T-cell (primary cell): ENCODE measurements around the gene TSHZ1. TPM values are rescaled to one million over a fixed set of nuclear protein-coding genes. Genes with fewer than 3 reads are reported as not detected.

Source experiments
- ATAC-seq, 4 experiments: fragments of 200-7000 bp in 3 of 4; fragments of 150-1000 bp in 1 of 4; cut with Tn5 transposase; replicated peaks in 1 of 4; 1 replicate in 3 of 4; 2 replicates in 1 of 4; pipeline ENCODE4 v1.10.0; 2021; ENCODE audit warnings: moderate library complexity in 3 of 4, mild to moderate bottlenecking in 2 of 4, moderate number of reproducible peaks in 1 of 4
- CTCF ChIA-PET, 2 donors: fragments of 300-600 bp; sonication (Branson Sonifier 250); formaldehyde crosslinking; loops; one replicate each; lab custom pipeline; 2022; ENCODE audit warnings: antibody characterized with exemption in 2 of 2; lab: Charles Lee
- POLR2A ChIA-PET, 2 donors: fragments of 300-600 bp; sonication (Branson Sonifier 250); formaldehyde crosslinking; loops; one replicate each; lab custom pipeline; 2022; ENCODE audit warnings: antibody characterized with exemption in 2 of 2; lab: Charles Lee
- DNase-seq, 35 experiments: peaks; one replicate each; pipeline versions ENCODE4 v3.0.0 to v3.0.0-alpha.2; 2013 to 2023
- H3K27ac ChIP-seq: one replicate; pipeline ENCODE4 v1.5.1; 2013; ENCODE audit warnings: low read length
- H3K27me3 ChIP-seq, 2 experiments: replicated peaks in 1 of 2; 1 replicate in 1 of 2; 2 replicates in 1 of 2; pipeline versions ENCODE4 v1.6.1 to v1.7.0; 2013; ENCODE audit warnings: low read length in 1 of 2, mixed read lengths in 1 of 2; ENCODE audit not compliant: control insufficient read depth in 2 of 2, insufficient read depth in 2 of 2; ENCODE audit errors: extremely low read depth in 1 of 2
- H3K36me3 ChIP-seq, 2 donors: 1 replicate in 1 of 2; 2 replicates in 1 of 2; pipeline versions ENCODE4 v1.6.1 to v1.7.0; 2013; ENCODE audit warnings: low read length in 1 of 2; ENCODE audit not compliant: control insufficient read depth in 2 of 2, insufficient read depth in 1 of 2; ENCODE audit errors: extremely low read depth in 1 of 2
- H3K4me1 ChIP-seq, 2 experiments: 1 replicate in 1 of 2; 2 replicates in 1 of 2; pipeline versions ENCODE4 v1.6.1 to v1.7.0; 2013; ENCODE audit warnings: low read length in 2 of 2, mixed read lengths in 1 of 2; ENCODE audit not compliant: insufficient read depth in 2 of 2, control insufficient read depth in 1 of 2; ENCODE audit errors: extremely low read depth in 1 of 2
- H3K4me3 ChIP-seq, 2 donors: 1 replicate in 1 of 2; 2 replicates in 1 of 2; pipeline versions ENCODE4 v1.5.1 to v1.7.0; 2013; ENCODE audit warnings: mild to moderate bottlenecking in 2 of 2, low read length in 1 of 2, moderate library complexity in 1 of 2; ENCODE audit not compliant: control insufficient read depth in 1 of 2; ENCODE audit errors: extremely low read depth in 1 of 2
- H3K9me3 ChIP-seq: 2 replicates; pipeline ENCODE4 v1.7.0; 2013
- H3K27ac Mint-ChIP-seq, 2 donors: one replicate each; pipeline ENCODE4 v1.8.0; 2020 to 2021; ENCODE audit warnings: mild to moderate bottlenecking in 2 of 2, mixed read lengths in 2 of 2
- H3K27me3 Mint-ChIP-seq, 2 donors: one replicate each; pipeline ENCODE4 v1.8.0; 2021 to 2022; ENCODE audit warnings: mixed read lengths in 2 of 2
- H3K36me3 Mint-ChIP-seq: one replicate; pipeline ENCODE4 v1.8.0; 2021; ENCODE audit warnings: mixed read lengths
- H3K4me1 Mint-ChIP-seq, 3 donors: one replicate each; pipeline ENCODE4 v1.8.0; 2020 to 2022; ENCODE audit warnings: mixed read lengths in 3 of 3, mild to moderate bottlenecking in 1 of 3
- H3K4me3 Mint-ChIP-seq, 3 donors: one replicate each; pipeline ENCODE4 v1.8.0; 2020 to 2022; ENCODE audit warnings: mild to moderate bottlenecking in 3 of 3, mixed read lengths in 3 of 3, moderate library complexity in 3 of 3
- H3K9me3 Mint-ChIP-seq, 3 donors: one replicate each; pipeline ENCODE4 v1.8.0; 2020 to 2022; ENCODE audit warnings: mixed read lengths in 3 of 3
- WGBS: methylation state at CpG from one replicate; pipeline ENCODE4 v1.1.5; 2013; ENCODE audit warnings: missing lambda C conversion rate; ENCODE audit not compliant: insufficient coverage; 5-methylcytosine and 5-hydroxymethylcytosine counted together
- total RNA-seq, 35 experiments: library from RNA in 6 of 35; stranded (reverse) in 6 of 35; fragments of 120-200 nt in 1 of 35; gene quantifications; one replicate each; pipeline versions ENCODE4 v1.2.1 to v1.2.4 and lab custom pipeline; 2013 to 2026

Gene TSHZ1
- total RNA-seq, 5 donors from 2014 or later (not counting 1 experiment from before 2014, with no cell fraction given) = 26.5 to 31.3 (median 28.2) TPM

DNA sequence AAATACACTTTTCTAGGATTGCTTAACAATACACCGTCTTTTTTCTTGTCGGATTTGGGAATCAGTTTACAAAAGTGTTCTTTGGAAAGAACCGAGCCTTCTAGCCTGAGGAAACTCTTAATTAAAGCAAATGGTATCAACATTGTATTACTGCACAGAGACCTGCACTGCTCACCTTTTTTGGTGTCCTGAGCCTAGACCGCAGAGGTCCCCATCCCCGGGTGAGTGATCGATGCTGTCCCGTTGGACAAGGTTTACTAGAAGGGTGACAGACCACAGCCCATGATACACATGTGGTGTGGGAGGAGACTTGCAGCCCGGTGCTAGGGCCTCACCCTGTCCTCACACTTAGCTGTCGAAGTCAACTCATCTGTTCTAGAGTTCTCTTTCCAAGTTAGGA is 55.3 kb downstream of the TSHZ1 start:
- Mint-ChIP-seq H3K9me3 (no peaks in the 10 kb centered on the region), H3K4me3 (no peak overlapping the region), H3K36me3 (peaks cover 10% of the 10 kb centered on the region), H3K27ac (peak overlapping the region in 1 of 2 donors; percentile 11), H3K27me3 (no peaks in the 10 kb centered on the region), H3K4me1 (peaks cover 80 to 90% (median 82%) of the 10 kb centered on the region in 3 donors)
- peaks cover 0 to 7% of the 10 kb centered on the region in 2 experiments for H3K4me1 ChIP-seq
- H3K27me3 ChIP-seq = no peaks in the 10 kb centered on the region
- H3K36me3 ChIP-seq = peaks cover 0 to 2% of the 10 kb centered on the region in 2 donors
- no peaks in the 10 kb centered on the region for H3K9me3 ChIP-seq
- no CpG with 5 or more reads among the region's 9 CpGs for WGBS
- no peak overlapping the region for H3K27ac ChIP-seq
- POLR2A ChIA-PET = interaction anchor here in 1 of 2 donors (1.5 kb wide), 1 partner anchor 15 kb away, joined by 7 read pairs; no protein-coding TSS in a partner anchor
- no peak for DNase-seq
- H3K4me3 ChIP-seq = no peak overlapping the region
- CTCF ChIA-PET = interaction anchor here in 1 of 2 donors (0.6 kb wide), 1 partner anchor 40 kb away, joined by 3 read pairs; no protein-coding TSS in a partner anchor
- ATAC-seq = no peak

DNA sequence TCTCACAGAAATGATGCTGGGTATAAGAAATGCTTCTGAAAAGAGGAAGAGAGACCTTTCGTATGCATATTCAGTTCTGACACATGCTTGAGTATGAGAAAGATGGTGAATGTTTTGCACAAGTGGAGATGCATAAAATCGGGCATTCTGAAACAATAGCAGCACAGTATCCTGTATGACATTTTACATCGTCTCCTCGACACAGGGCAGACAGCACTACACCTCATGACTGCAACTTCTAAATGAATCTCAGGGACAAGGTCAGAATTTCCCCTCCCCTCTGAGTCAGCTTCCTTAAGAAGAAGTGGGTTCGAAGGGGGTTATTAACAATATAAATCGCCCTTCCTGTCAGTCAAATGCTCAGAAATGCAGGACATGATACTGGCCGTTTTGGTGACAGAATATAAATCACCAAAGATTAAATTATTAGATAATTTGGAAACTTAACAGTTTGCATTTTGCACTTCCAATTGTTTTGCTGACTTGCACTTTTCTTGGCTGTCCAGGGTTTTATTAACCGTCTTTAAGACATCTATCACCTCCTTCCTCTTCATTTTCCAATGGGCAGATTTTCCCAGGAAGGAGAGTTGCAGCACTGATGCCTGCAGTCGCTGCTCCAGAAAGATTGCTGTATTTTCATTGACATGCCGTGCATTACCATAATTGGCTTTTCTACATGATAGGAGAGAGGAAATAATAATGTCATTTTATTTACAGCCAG is 57.2 kb downstream of the TSHZ1 start:
- H3K27me3 Mint-ChIP-seq = no peaks in the 10 kb centered on the region
- ChIA-PET POLR2A (no interaction called here), CTCF (no interaction called here)
- Histone ChIP-seq H3K9me3 (no peaks in the 10 kb centered on the region), H3K27me3 (no peaks in the 10 kb centered on the region), H3K4me1 (peaks cover 0 to 11% of the 10 kb centered on the region in 2 experiments), H3K36me3 (no peaks in the 10 kb centered on the region), H3K4me3 (no peak overlapping the region), H3K27ac (no peak overlapping the region)
- no peak overlapping the region for H3K27ac Mint-ChIP-seq
- ATAC-seq (no peak), DNase-seq (no peak)
- H3K4me3 Mint-ChIP-seq = no peak overlapping the region
- 66% methylated on average over 3 of the region's 10 CpGs for WGBS
- peaks cover 79 to 91% (median 83%) of the 10 kb centered on the region in 3 donors for H3K4me1 Mint-ChIP-seq
- peaks cover 5% of the 10 kb centered on the region for H3K36me3 Mint-ChIP-seq
- no peaks in the 10 kb centered on the region for H3K9me3 Mint-ChIP-seq

DNA sequence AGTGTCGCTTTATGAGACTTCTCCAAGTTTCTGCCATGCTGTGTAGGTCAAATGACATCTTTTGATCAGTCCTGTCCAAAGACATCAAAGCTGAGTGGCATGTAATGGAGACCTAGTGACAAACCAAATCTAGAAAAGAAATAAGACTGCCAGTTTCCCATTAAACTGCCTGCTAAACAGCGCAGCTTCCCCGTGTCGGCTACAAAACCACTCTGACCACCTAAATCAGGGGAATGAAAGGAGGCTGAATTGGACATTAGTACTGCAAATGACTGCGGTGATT is 57.7 kb downstream of the TSHZ1 start:
- CTCF ChIA-PET = no interaction called here
- WGBS = 100% methylated on average over 2 of the region's 5 CpGs
- H3K27ac Mint-ChIP-seq = no peak overlapping the region
- no peak for ATAC-seq
- no peak overlapping the region for H3K4me3 Mint-ChIP-seq
- H3K4me1 Mint-ChIP-seq = peaks cover 78 to 89% (median 81%) of the 10 kb centered on the region in 3 donors
- Histone ChIP-seq H3K4me1 (peaks cover 0 to 11% of the 10 kb centered on the region in 2 experiments), H3K27ac (no peak overlapping the region), H3K4me3 (no peak overlapping the region), H3K27me3 (no peaks in the 10 kb centered on the region), H3K9me3 (no peaks in the 10 kb centered on the region), H3K36me3 (no peaks in the 10 kb centered on the region)
- peaks cover 5% of the 10 kb centered on the region for H3K36me3 Mint-ChIP-seq
- no peak for DNase-seq
- H3K27me3 Mint-ChIP-seq = no peaks in the 10 kb centered on the region
- POLR2A ChIA-PET = no interaction called here
- H3K9me3 Mint-ChIP-seq = no peaks in the 10 kb centered on the region

DNA sequence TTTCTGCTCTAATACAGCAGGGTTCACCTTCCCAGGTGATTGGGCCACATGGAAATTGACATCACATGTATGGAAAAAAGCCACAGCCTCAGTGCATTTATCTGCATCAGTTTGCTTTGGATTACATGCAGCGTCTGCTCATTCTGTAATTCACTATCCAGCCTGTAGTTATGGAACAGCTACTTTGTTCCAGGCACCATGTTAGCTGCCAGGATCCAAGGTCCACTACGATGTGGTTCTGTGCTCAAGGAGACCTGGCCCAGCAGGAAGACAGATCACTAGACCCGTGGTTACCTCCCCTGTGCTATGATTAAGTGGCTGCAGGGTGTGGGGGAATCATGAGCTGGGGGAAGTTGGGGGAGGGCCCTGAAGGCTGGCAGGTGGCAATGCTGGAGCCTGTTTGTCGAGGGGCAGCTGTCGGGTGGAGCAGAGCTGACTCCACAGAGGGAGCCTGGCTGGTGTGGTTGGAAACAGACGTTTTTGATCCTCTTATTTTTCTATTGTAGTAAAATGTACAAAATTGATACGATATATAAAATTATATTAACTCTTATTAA is 58.6 kb downstream of the TSHZ1 start:
- 52% methylated on average over 4 of the region's 7 CpGs for WGBS
- Mint-ChIP-seq H3K4me3 (no peak overlapping the region), H3K36me3 (peaks cover 5% of the 10 kb centered on the region), H3K27ac (no peak overlapping the region), H3K4me1 (peaks cover 74 to 89% (median 78%) of the 10 kb centered on the region in 3 donors), H3K27me3 (no peaks in the 10 kb centered on the region), H3K9me3 (no peaks in the 10 kb centered on the region)
- peaks cover 0 to 11% of the 10 kb centered on the region in 2 experiments for H3K4me1 ChIP-seq
- ChIA-PET POLR2A (no interaction called here), CTCF (no interaction called here)
- no peaks in the 10 kb centered on the region for H3K9me3 ChIP-seq
- no peak for ATAC-seq
- H3K36me3 ChIP-seq = no peaks in the 10 kb centered on the region
- no peak overlapping the region for H3K27ac ChIP-seq
- no peak overlapping the region for H3K4me3 ChIP-seq
- H3K27me3 ChIP-seq = no peaks in the 10 kb centered on the region
- no peak for DNase-seq

DNA sequence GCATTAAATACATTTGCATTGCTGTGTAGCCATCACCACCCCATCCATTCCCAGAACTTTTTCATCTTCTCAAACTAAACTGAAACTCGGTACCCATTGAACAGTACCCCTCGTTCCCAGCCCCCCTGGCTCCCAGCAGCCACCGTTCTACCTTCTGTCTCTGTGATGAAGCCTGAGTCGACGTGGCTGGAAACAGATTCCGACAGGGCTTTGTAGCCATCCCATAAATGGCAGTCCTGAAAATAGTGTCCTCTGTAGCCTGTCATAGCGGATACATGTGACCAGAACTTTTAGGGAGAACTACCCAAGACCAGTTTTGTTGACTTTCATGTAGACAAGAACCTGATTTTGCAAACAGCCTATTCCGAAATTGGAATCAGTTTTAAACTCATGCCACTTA is 59.1 kb downstream of the TSHZ1 start:
- DNase-seq = no peak
- H3K27me3 ChIP-seq = no peaks in the 10 kb centered on the region
- no peak overlapping the region for H3K4me3 ChIP-seq
- H3K36me3 ChIP-seq = no peaks in the 10 kb centered on the region
- no peak overlapping the region for H3K27ac ChIP-seq
- POLR2A ChIA-PET = no interaction called here
- H3K27me3 Mint-ChIP-seq = no peaks in the 10 kb centered on the region
- peaks cover 69 to 86% (median 75%) of the 10 kb centered on the region in 3 donors for H3K4me1 Mint-ChIP-seq
- H3K27ac Mint-ChIP-seq = no peak overlapping the region
- H3K36me3 Mint-ChIP-seq = peaks cover 5% of the 10 kb centered on the region
- H3K4me3 Mint-ChIP-seq = no peak overlapping the region
- WGBS = 97% methylated on average over 8 of the region's 8 CpGs
- H3K9me3 ChIP-seq = no peaks in the 10 kb centered on the region
- peaks cover 0 to 11% of the 10 kb centered on the region in 2 experiments for H3K4me1 ChIP-seq
- no peaks in the 10 kb centered on the region for H3K9me3 Mint-ChIP-seq
- no peak for ATAC-seq
- CTCF ChIA-PET = no interaction called here

DNA sequence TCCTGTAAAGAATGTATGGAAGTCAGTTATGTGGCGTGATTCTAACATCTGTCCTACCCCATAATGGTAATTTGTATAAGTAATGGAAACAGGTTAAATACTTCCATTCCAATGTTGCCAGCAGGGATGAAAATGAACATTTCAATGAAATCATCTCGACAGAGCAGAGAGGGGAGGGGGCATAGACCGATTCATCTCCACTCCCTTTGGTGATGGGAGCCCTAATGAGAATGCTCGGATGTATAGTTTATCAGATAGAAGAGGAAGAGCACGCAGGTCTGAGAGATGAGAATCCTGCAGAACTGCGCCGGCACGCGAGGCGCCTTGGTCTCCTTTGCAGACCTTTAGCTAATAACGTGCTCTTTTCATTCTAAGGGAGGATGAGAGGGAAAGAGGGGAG is 61.4 kb downstream of the TSHZ1 start:
- Histone ChIP-seq H3K36me3 (no peaks in the 10 kb centered on the region), H3K9me3 (no peaks in the 10 kb centered on the region), H3K4me1 (peaks cover 2 to 12% of the 10 kb centered on the region in 2 experiments), H3K4me3 (no peak overlapping the region), H3K27me3 (no peaks in the 10 kb centered on the region), H3K27ac (no peak overlapping the region)
- POLR2A ChIA-PET = no interaction called here
- Mint-ChIP-seq H3K36me3 (peaks cover 5% of the 10 kb centered on the region), H3K4me1 (peaks cover 72 to 84% (median 78%) of the 10 kb centered on the region in 3 donors), H3K9me3 (no peaks in the 10 kb centered on the region), H3K27ac (no peak overlapping the region), H3K4me3 (no peak overlapping the region), H3K27me3 (no peaks in the 10 kb centered on the region)
- CTCF ChIA-PET = no interaction called here
- ATAC-seq (no peak), DNase-seq (no peak)
- WGBS = 99% methylated on average over 9 of the region's 11 CpGs
